GM12891 (cell line): ENCODE data around the gene CAPZA2.

ENCODE experiments used
- POLR2A ChIP-seq: IDR thresholded peaks from 2 replicates; pipeline ENCODE4 v1.6.1; 2011; ENCODE audit warnings: low read depth, low read length, control low read depth
- POLR2AphosphoS5 ChIP-seq: IDR thresholded peaks from 2 replicates; pipeline ENCODE4 v1.6.1; 2011; ENCODE audit warnings: low read depth, low read length, control low read depth
- SPI1 ChIP-seq: IDR thresholded peaks from 2 replicates; pipeline ENCODE4 v1.6.1; 2011; ENCODE audit warnings: low read depth, low read length, control low read depth

DNA sequence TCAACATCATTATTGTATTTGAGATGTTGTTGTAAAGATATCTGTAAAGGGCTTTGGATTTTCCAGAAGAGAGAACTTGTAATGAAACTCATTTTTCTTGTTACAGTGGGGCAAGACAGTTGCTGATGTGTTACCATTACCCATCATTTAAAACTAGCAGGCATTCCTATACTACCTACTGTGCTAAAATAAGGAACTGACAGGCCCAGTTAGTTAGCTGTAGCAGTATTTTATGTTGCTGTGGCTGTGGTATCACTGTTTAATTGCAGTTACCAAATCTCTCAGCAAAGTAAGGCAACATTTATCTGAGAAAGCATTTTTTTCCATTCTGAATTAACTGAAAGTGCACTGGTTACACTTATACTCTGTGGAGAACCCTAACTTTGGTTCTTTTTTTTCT, 100.8 kb downstream of the CAPZA2 start:
- no peak for TF ChIP-seq POLR2A
- no peak for TF ChIP-seq POLR2AphosphoS5
- TF ChIP-seq SPI1 = peak; percentile 63
